GM19240 (cell line): Measurements from ENCODE around the gene AMH.

Experiments
- DNase-seq: peaks from one replicate; pipeline ENCODE4 v3.0.0; 2011; ENCODE audit warnings: low spot score; ENCODE audit not compliant: insufficient read length

The AMH gene

GRCh38 chr19:2283835-2284507 is 34.8 kb downstream of the AMH start:
- DNase-seq, result no peak

GRCh38 chr19:2286402-2287140 is 37.4 kb downstream of the AMH start:
- no peak for DNase-seq

GRCh38 chr19:2287585-2288337 is 38.6 kb downstream of the AMH start:
- no peak for DNase-seq

GRCh38 chr19:2288338-2288817 is 39.3 kb downstream of the AMH start:
- no peak for DNase-seq

GRCh38 chr19:2288818-2289713 is 39.9 kb downstream of the AMH start:
- no peak for DNase-seq

GRCh38 chr19:2289714-2290435 is 40.8 kb downstream of the AMH start:
- DNase-seq, result peak; percentile 87

- no peak for DNase-seq
Observed at GRCh38 chr19:2290441-2291184, 41.5 kb downstream of the AMH start.

GRCh38 chr19:2291185-2291751 is 42.1 kb downstream of the AMH start:
- no peak for DNase-seq

- no peak for DNase-seq
Observed at GRCh38 chr19:2294687-2295335, 45.7 kb downstream of the AMH start.

- DNase-seq, result no peak
Observed at GRCh38 chr19:2296141-2296540, 47.0 kb downstream of the AMH start.

- DNase-seq, result no peak
Observed at GRCh38 chr19:2300533-2300932, 51.4 kb downstream of the AMH start.
